ENCODE data around the gene HEATR9.
"Not testable (repeated sequence)": the region's sequence is repeated elsewhere in the genome, so short reads cannot be mapped to it uniquely, and the experiment has no call there.

Gene HEATR9

GRCh38 chr17:35868737-35869136 lies at the start of gene HEATR9:
Gene HEATR9 (minus strand): TSS chr17:35868891. CDS start chr17:35868742, 149 bp downstream.
- no peak for DNase-seq

GRCh38 chr17:35917519-35918213 lies 49.0 kb upstream of the HEATR9 start:
- DNase-seq = no peak

- DNase-seq = no peak
Observed at GRCh38 chr17:35915153-35915964, 46.7 kb upstream of the HEATR9 start.

- no peak for DNase-seq
Observed at GRCh38 chr17:35914354-35914753, 45.7 kb upstream of the HEATR9 start.

GRCh38 chr17:35913609-35914008 lies 44.9 kb upstream of the HEATR9 start:
- no peak for DNase-seq

- no peak for DNase-seq
Observed at GRCh38 chr17:35912942-35913341, 44.3 kb upstream of the HEATR9 start.

GRCh38 chr17:35912339-35912912 lies 43.7 kb upstream of the HEATR9 start:
- DNase-seq = no peak

- DNase-seq = no peak
Observed at GRCh38 chr17:35909408-35909807, 40.7 kb upstream of the HEATR9 start.

GRCh38 chr17:35907691-35908090 lies 39.0 kb upstream of the HEATR9 start:
- no peak for DNase-seq

- DNase-seq = no peak
Observed at GRCh38 chr17:35906926-35907637, 38.4 kb upstream of the HEATR9 start.

GRCh38 chr17:35906191-35906925 lies 37.7 kb upstream of the HEATR9 start:
- DNase-seq = no peak

GRCh38 chr17:35903451-35903850 lies 34.8 kb upstream of the HEATR9 start:
- no peak for DNase-seq

- DNase-seq = no peak
Observed at GRCh38 chr17:35901631-35902175, 33.0 kb upstream of the HEATR9 start.

- DNase-seq = no peak
Observed at GRCh38 chr17:35900708-35901480, 32.2 kb upstream of the HEATR9 start.

- no peak for DNase-seq
Observed at GRCh38 chr17:35900280-35900679, 31.6 kb upstream of the HEATR9 start.

GRCh38 chr17:35898283-35899070 lies 29.8 kb upstream of the HEATR9 start:
- peak; percentile 28 for DNase-seq

GRCh38 chr17:35897772-35898171 lies 29.1 kb upstream of the HEATR9 start:
- not testable (repeated sequence) for DNase-seq

GRCh38 chr17:35895636-35896587 lies 27.2 kb upstream of the HEATR9 start:
- DNase-seq = peak; percentile 93

- no peak for DNase-seq
Observed at GRCh38 chr17:35894206-35894605, 25.5 kb upstream of the HEATR9 start.
